H1 (cell line): ENCODE results near the gene CRIP1. TPM values are rescaled to one million over a fixed set of nuclear protein-coding genes. Genes with fewer than 3 reads are reported as not detected.

Source experiments
- CHD7 ChIP-seq: fragments of 300-600 bp; sonication (generic); IDR thresholded peaks from 2 replicates; pipeline ENCODE4 v1.7.1; 2012; ENCODE audit warnings: low read length, moderate library complexity, mild to moderate bottlenecking, inconsistent platforms; ENCODE audit not compliant: insufficient replicate concordance
- RFX5 ChIP-seq: IDR thresholded peaks from 2 replicates; pipeline ENCODE4 v1.6.1; 2011; ENCODE audit warnings: low read depth, low read length, improper control_type of control experiment, borderline replicate concordance
- SP4 ChIP-seq: IDR thresholded peaks from 2 replicates; pipeline ENCODE4 v1.6.1; 2012; ENCODE audit warnings: low read length, inconsistent platforms
- USF2 ChIP-seq: IDR thresholded peaks from 2 replicates; pipeline ENCODE4 v1.6.1; 2011; ENCODE audit warnings: low read length, improper control_type of control experiment
- polyA plus RNA-seq, 7 experiments: library from polyadenylated mRNA; depleted of rRNA in 3 of 7; stranded (reverse) in 5 of 7; unstranded in 2 of 7; fragments of >200 nt in 5 of 7; fragments of 200-250 nt in 2 of 7; gene quantifications; 1 replicate in 5 of 7; 2 replicates in 1 of 7; 4 replicates in 1 of 7; pipeline versions ENCODE4 v1.2.1 to v1.2.3, GENCODE V29; 2011 to 2013; ENCODE audit warnings: missing spikeins in 2 of 7, mixed read lengths in 2 of 7
- total RNA-seq: library from RNA; stranded (reverse); fragmentation: NEBNext Ultra II Directional; extraction: Animal tissue kit (Norgen Biotek cat#: 25700); gene quantifications from 2 replicates; pipeline ENCODE4 v1.2.1, GENCODE V29; 2021

The CRIP1 gene
- total and polyA plus RNA-seq, 2 of the 8 experiments (the other 6 are each of a cell fraction or from before 2014, with no cell fraction given), result 1.2 to 2.2 TPM

GRCh38 chr14:105507247-105507646 is 20.6 kb downstream of the CRIP1 start (continued):
- TF ChIP-seq SP4 (no peak), USF2 (no peak), RFX5 (no peak), CHD7 (no peak)
